Neural crest cell (in vitro differentiated cells): ENCODE data around the gene CYTH1. TPM values are rescaled to one million over a fixed set of nuclear protein-coding genes. Genes with fewer than 3 reads are reported as not detected.

Experiments
- DNase-seq: peaks from one replicate; pipeline ENCODE4 v3.0.0; 2021; ENCODE audit warnings: low read depth, mixed read lengths, low spot score
- H3K27ac Mint-ChIP-seq: one replicate; pipeline ENCODE4 v1.8.0; 2021; ENCODE audit warnings: mild to moderate bottlenecking, mixed read lengths; ENCODE audit not compliant: unreplicated experiment
- H3K27me3 Mint-ChIP-seq: 2 replicates; pipeline ENCODE4 v1.8.0; 2021; ENCODE audit warnings: low read depth, mild to moderate bottlenecking, mixed read lengths
- H3K36me3 Mint-ChIP-seq: 2 replicates; pipeline ENCODE4 v1.8.0; 2021; ENCODE audit warnings: low read depth, mild to moderate bottlenecking, mixed read lengths
- H3K4me1 Mint-ChIP-seq: 2 replicates; pipeline ENCODE4 v1.8.0; 2021; ENCODE audit warnings: mixed read lengths
- H3K4me3 Mint-ChIP-seq: one replicate; pipeline ENCODE4 v1.8.0; 2021; ENCODE audit warnings: mild to moderate bottlenecking, mixed read lengths
- H3K9me3 Mint-ChIP-seq: 2 replicates; pipeline ENCODE4 v1.8.0; 2021; ENCODE audit warnings: mixed read lengths
- total RNA-seq: library from RNA; stranded (reverse); gene quantifications from 2 replicates; pipeline ENCODE4 v1.2.1, GENCODE V29; 2021
- TF ChIP-seq, protein P1 (sequence below): fragments of 200-600 bp; sonication (generic); conservative IDR thresholded peaks from 2 replicates; pipeline ENCODE4 v1.5.0; 2021; ENCODE audit warnings: antibody characterized with exemption, mild to moderate bottlenecking

Gene CYTH1
- total RNA-seq, 1 donor from 2014 or later, result 26.8 TPM

DNA sequence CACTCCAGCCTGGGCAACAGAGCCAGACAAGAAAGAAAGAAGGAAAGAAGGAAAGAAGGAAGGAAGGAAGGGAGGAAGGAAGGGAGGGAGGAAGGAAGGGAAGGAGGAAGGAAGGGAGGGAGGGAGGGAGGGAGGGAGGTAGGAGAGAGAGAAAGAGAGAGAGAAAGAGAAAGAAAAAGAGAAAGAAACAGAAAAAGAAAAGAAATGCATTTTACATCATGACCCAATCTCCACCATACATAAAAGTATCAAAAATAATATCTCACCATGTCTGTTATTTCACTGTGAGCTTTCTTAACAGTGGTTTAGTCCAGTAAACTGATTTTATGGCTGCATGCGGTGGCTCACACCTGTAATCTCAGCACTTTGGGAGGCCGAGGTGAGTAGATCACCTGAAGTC lies 70.0 kb downstream of the CYTH1 start:
- Mint-ChIP-seq H3K27ac (no peak overlapping the region), H3K4me1 (peaks cover 24% of the 10 kb centered on the region), H3K9me3 (no peaks in the 10 kb centered on the region), H3K27me3 (no peaks in the 10 kb centered on the region), H3K36me3 (no peaks in the 10 kb centered on the region), H3K4me3 (no peak overlapping the region)
- TF ChIP-seq, protein P1, sequence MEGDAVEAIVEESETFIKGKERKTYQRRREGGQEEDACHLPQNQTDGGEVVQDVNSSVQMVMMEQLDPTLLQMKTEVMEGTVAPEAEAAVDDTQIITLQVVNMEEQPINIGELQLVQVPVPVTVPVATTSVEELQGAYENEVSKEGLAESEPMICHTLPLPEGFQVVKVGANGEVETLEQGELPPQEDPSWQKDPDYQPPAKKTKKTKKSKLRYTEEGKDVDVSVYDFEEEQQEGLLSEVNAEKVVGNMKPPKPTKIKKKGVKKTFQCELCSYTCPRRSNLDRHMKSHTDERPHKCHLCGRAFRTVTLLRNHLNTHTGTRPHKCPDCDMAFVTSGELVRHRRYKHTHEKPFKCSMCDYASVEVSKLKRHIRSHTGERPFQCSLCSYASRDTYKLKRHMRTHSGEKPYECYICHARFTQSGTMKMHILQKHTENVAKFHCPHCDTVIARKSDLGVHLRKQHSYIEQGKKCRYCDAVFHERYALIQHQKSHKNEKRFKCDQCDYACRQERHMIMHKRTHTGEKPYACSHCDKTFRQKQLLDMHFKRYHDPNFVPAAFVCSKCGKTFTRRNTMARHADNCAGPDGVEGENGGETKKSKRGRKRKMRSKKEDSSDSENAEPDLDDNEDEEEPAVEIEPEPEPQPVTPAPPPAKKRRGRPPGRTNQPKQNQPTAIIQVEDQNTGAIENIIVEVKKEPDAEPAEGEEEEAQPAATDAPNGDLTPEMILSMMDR, result no peak
- no peak for DNase-seq

DNA sequence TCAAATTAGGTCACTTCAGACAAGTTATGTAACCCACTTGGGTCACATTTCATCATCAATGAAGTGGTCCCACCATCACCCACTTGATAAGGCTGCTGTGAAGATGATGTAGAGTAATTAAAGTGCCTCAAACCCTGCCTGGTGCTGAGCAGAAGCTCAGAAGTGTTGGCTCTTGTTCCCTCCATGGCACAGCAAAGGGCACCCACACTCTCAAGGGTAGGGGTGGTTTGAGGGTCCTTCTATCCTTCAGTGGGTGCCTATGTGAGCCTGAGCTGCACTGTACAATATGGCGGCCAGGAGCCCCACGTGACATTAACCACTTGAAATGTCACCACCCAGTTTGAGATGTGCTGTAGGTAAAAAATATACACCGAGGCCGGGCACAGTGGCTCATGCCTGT lies 71.5 kb downstream of the CYTH1 start:
- H3K27ac Mint-ChIP-seq, result no peak overlapping the region
- H3K4me3 Mint-ChIP-seq, result no peak overlapping the region

DNA sequence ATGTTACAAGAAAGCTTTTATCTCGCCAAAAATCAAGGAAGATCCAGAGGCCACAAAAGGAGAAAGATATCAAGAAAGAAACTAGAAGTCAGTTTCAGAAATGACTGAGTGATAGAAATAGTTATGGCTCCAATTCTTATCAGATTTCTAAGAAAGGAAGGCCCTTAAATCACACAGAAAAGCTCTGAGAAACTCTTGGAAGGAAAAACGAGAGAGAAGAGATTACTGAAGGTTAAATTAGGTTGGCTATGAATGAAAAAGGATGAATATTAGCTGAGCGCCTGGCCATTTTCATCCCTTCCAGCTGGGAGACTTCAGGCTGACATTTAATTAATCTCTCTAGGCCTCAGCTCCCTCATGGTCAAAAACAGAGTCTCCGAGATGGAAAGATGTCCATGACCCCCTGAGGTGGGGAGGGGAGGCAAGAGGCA lies 72.3 kb downstream of the CYTH1 start:
- DNase-seq, result no peak
- no peak overlapping the region for H3K4me3 Mint-ChIP-seq
- H3K27me3 Mint-ChIP-seq, result no peaks in the 10 kb centered on the region
- peaks cover 6% of the 10 kb centered on the region for H3K4me1 Mint-ChIP-seq
- H3K27ac Mint-ChIP-seq, result peak overlapping the region; percentile 40
- TF ChIP-seq, protein P1, result no peak
- no peaks in the 10 kb centered on the region for H3K9me3 Mint-ChIP-seq
- no peaks in the 10 kb centered on the region for H3K36me3 Mint-ChIP-seq

More for the DNA sequence above, 71.5 kb downstream of the CYTH1 start:
- no peak for DNase-seq
- Mint-ChIP-seq H3K9me3 (no peaks in the 10 kb centered on the region), H3K36me3 (no peaks in the 10 kb centered on the region), H3K4me1 (peaks cover 11% of the 10 kb centered on the region), H3K27me3 (no peaks in the 10 kb centered on the region)
- TF ChIP-seq, protein P1, result no peak

DNA sequence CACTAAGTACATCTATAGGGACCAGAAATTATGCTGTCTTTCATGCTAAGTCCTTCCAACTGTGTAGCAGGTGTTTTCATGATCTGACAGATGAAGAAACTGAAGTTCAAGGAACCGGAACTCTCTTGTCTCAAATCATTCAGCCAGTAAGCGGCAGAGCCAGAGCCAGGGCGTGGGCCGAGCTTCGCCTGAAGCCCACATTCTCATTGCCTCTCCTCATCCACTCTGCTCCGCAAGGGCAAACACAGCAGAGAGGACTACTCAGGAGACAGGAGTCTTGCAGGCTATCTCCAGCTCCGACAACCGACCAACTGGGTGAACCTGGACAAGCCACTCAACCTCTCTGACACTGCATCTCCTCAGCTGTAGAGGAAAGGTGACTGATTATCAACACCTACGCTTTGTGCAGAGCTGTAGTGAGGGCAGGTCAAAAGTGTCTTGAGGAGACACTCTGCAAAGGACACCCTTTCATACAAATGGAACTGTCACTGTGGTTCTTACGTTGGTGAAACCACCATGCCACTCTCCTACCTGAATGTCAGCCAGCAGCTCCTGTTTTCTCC lies 72.9 kb downstream of the CYTH1 start:
- H3K27me3 Mint-ChIP-seq, result no peaks in the 10 kb centered on the region
- H3K4me1 Mint-ChIP-seq, result peaks cover 6% of the 10 kb centered on the region
- TF ChIP-seq, protein P1, result no peak
- H3K9me3 Mint-ChIP-seq, result no peaks in the 10 kb centered on the region
- H3K4me3 Mint-ChIP-seq, result no peak overlapping the region
- no peak overlapping the region for H3K27ac Mint-ChIP-seq
- no peak for DNase-seq
- no peaks in the 10 kb centered on the region for H3K36me3 Mint-ChIP-seq

DNA sequence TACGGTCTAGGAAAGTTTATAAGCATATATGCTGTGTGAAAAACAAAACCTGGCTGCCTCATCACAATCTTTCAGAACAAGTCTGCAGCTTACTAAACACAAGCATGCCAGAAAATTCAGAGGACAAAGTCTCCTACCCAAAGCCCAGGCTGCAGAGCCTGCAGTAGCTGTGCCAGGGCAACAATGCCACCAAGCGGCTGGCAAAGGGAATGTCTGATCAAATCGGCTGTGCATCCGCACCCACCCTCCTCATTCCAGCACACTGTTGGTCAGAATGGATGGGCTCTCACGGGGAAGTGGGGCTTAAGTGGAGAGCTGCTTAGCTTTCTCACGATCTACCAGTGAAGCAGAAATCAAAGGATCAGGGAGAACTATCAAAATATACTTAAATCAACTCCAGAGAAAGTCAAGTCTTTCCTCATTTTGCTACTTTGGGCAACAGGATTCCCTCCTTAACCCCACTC lies 73.5 kb downstream of the CYTH1 start:
- H3K36me3 Mint-ChIP-seq, result no peaks in the 10 kb centered on the region
- peak; percentile 57 for DNase-seq
- H3K4me3 Mint-ChIP-seq, result no peak overlapping the region
- no peak overlapping the region for H3K27ac Mint-ChIP-seq
- TF ChIP-seq, protein P1, result peak; percentile 81
- H3K27me3 Mint-ChIP-seq, result no peaks in the 10 kb centered on the region
- H3K9me3 Mint-ChIP-seq, result no peaks in the 10 kb centered on the region
- H3K4me1 Mint-ChIP-seq, result peaks cover 6% of the 10 kb centered on the region
